PC-9 (cell line): ENCODE results near the gene VMA21.

ENCODE experiments used
- CTCF ChIP-seq: fragments of 200-600 bp; sonication (generic); conservative IDR thresholded peaks from 2 replicates; pipeline ENCODE4 v1.6.1; 2017; ENCODE audit warnings: mixed run types, antibody characterized with exemption, mild to moderate bottlenecking, moderate library complexity
- EZH2 ChIP-seq: fragments of 200-600 bp; sonication (generic); IDR thresholded peaks from 2 replicates; pipeline ENCODE4 v1.8.0; 2017; ENCODE audit warnings: antibody characterized with exemption, low read depth

- TF ChIP-seq CTCF, result no peak
- TF ChIP-seq EZH2, result no peak
These were observed 12.2 kb upstream of the VMA21 start for GRCh38 chrX:151384807-151385206.
